GM10266 (cell line): Measurements from ENCODE around the gene TIMM50.

Experiments used
- DNase-seq: peaks from one replicate; pipeline ENCODE4 v3.0.0; 2012; ENCODE audit errors: extremely low spot score
- TF ChIP-seq, protein P1 (sequence below): IDR thresholded peaks from 2 replicates; pipeline ENCODE4 v1.5.1; 2012; ENCODE audit warnings: mild to moderate bottlenecking, low read depth; ENCODE audit not compliant: control insufficient read depth, insufficient read depth; ENCODE audit errors: missing control alignments

Gene TIMM50

DNA sequence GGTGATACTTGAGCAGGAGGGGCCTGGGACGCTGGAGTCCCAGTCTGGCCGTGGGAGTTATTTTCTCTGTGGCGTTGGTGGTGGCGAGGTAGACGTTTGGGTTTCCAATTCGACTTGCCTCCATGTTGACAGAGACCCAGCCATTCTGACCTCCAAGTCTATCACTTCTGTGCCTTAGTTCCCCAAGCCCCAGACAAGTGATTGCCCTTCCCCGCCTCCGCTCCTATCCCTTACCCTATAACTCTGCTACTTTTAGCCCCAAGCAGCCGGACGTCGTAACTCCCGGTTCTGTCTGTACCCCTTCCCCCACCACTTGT, 549 bp downstream of the TIMM50 start:
- TF ChIP-seq, protein P1, sequence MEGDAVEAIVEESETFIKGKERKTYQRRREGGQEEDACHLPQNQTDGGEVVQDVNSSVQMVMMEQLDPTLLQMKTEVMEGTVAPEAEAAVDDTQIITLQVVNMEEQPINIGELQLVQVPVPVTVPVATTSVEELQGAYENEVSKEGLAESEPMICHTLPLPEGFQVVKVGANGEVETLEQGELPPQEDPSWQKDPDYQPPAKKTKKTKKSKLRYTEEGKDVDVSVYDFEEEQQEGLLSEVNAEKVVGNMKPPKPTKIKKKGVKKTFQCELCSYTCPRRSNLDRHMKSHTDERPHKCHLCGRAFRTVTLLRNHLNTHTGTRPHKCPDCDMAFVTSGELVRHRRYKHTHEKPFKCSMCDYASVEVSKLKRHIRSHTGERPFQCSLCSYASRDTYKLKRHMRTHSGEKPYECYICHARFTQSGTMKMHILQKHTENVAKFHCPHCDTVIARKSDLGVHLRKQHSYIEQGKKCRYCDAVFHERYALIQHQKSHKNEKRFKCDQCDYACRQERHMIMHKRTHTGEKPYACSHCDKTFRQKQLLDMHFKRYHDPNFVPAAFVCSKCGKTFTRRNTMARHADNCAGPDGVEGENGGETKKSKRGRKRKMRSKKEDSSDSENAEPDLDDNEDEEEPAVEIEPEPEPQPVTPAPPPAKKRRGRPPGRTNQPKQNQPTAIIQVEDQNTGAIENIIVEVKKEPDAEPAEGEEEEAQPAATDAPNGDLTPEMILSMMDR, result no peak
- no peak for DNase-seq

DNA sequence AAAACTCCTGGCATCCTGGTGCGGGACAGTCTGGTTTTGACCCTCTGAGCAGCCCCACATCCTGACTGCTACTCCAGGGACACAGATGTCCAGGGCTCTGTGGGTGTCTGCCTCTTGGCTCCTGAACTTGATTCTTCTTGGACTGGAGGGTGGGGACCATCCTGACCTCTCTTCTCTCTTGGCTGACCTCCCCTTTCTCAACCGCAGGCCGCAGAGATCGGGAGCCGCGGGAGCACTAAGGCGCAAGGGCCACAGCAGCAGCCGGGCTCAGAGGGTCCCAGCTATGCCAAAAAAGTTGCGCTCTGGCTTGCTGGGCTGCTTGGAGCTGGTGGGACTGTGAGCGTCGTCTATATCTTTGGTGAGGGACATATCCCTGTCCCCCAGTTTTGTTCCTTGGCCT, 1.0 kb downstream of the TIMM50 start:
- TF ChIP-seq, protein P1, result no peak
- no peak for DNase-seq

DNA sequence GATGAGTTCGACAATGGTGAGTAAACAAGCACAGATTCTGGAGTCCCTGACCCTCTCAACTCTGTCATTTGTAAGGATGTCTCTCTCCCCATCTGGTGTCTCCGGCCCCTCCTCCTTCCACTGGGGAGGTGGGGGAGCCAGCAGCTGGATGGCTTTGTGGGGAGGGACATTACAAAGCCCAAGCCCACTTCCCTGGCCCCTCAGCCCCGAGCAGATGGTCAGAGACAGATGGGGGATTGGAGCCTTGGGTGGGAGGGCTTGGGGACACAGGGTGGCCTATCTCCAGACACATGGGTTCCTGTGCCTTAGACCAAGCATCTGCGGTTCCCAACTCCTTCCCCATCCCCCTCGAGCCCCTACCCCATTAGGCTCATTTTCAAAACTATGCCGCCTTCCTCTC, 2.5 kb downstream of the TIMM50 start:
- DNase-seq, result no peak
- TF ChIP-seq, protein P1, result no peak

DNA sequence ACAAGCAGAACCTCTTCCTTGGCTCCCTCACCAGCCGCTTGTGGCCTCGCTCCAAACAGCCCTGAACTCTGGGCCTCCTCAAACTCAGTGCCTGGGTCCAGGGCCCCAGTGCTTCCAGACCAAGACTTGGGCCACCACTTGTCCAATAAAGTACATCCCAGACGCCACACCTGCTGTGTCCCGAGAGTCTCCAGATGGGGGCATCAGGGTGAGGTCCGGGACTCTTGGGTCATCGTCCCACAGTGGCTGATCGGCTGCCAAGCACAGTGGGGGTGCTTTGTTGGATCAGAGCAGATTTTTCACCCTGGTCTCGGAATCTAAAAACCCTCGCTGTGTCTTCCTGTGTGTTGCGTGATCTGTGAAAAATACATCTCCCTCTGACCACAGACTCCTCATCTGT, 9.1 kb downstream of the TIMM50 start:
- TF ChIP-seq, protein P1, result no peak
- DNase-seq, result no peak

DNA sequence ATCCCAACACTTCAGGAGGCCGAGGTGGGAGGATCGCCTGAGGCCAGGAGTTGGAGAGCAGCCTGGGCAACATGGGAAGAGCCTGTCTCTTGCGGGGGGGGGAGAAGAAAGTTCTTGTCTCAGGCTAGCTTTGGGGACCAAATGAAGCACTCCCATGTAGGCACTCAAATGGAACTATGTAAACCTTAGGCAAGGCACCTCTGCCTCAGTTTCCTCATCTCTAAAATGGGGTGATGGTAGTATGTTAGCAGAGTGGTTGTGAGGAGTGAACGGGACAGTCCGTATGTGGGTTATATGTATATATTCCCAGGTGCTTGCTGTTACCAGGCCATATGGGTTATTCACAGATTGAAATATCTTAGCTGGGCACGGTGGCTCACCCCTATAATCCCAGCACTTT, 11.6 kb downstream of the TIMM50 start:
- TF ChIP-seq, protein P1, result no peak
- no peak for DNase-seq

DNA sequence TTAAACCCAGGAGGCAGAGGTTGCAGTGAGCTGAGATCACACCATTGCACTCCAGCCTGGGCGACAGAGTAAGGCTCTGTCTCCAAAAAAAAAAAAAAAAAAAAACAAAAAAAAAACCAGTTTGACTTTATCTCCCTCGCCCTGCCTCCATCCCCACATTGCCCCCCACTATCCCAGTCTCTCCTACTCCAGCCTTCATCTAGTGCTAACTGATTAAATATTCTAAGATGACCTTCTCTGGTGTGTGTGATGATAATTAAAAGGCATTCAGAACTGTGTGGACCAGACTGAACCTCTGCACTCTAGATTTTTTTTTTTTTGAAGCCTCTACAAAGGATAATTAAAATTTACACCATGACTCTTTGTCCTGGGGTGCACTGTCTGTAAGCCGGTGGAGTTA, 12.2 kb downstream of the TIMM50 start:
- TF ChIP-seq, protein P1, result no peak
- no peak for DNase-seq

DNA sequence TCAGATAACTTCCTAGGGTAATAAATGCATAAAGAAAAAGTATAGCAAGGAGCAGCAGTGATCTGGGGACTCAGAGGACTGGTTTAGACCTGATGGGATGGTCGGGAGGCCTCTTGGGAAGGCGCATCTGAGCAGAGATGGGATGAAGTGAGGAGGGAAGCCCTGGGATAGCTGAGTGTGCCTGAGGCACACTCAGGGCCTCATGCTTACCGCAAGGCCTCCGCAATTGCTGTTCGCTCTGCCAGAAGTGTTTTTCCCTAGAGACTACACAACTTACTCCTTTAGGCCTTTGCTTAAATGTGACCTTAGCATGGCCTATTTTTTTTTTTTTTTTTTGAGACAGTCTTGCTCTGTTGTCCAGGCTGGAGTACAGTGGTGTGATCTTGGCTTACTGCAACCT, 14.0 kb downstream of the TIMM50 start:
- no peak for DNase-seq
- TF ChIP-seq, protein P1, result no peak
